CD8-positive, alpha-beta memory T cell (primary cell): Measurements from ENCODE around the gene ACOX1. TPM values are rescaled to one million over a fixed set of nuclear protein-coding genes. Genes with fewer than 3 reads are reported as not detected.

ENCODE experiments used
- CTCF ChIA-PET: fragments of 350-600 bp; sonication (Branson Sonifier 250); formaldehyde crosslinking; loops from one replicate; lab custom pipeline; 2021; ENCODE audit warnings: antibody characterized with exemption; lab: Charles Lee
- POLR2A ChIA-PET: fragments of 350-600 bp; sonication (Branson Sonifier 250); formaldehyde crosslinking; loops from one replicate; lab custom pipeline; 2021; ENCODE audit warnings: antibody characterized with exemption; lab: Charles Lee
- DNase-seq, 5 donors: peaks; one replicate each; pipeline versions ENCODE4 v3.0.0 to v3.0.0-alpha.2; 2020 to 2022; ENCODE audit warnings: mixed read lengths in 1 of 5
- H3K27ac ChIP-seq: one replicate; pipeline ENCODE4 v1.7.0; 2013; ENCODE audit warnings: low read depth, mild to moderate bottlenecking, low read length, moderate library complexity
- H3K27me3 ChIP-seq: 2 replicates; pipeline ENCODE4 v1.7.0; 2013; ENCODE audit warnings: low read length, mild to moderate bottlenecking; ENCODE audit not compliant: insufficient read depth, poor library complexity, severe bottlenecking
- H3K36me3 ChIP-seq: 2 replicates; pipeline ENCODE4 v1.7.0; 2013; ENCODE audit warnings: mild to moderate bottlenecking, low read length, moderate library complexity; ENCODE audit not compliant: insufficient read depth
- H3K4me1 ChIP-seq: 2 replicates; pipeline ENCODE4 v1.7.0; 2013; ENCODE audit warnings: mild to moderate bottlenecking, low read length, moderate library complexity; ENCODE audit not compliant: insufficient read depth
- H3K4me3 ChIP-seq: 2 replicates; pipeline ENCODE4 v1.7.0; 2013; ENCODE audit warnings: mild to moderate bottlenecking, low read length
- H3K9me3 ChIP-seq: 2 replicates; pipeline ENCODE4 v1.7.0; 2013; ENCODE audit warnings: mild to moderate bottlenecking, low read length
- H3K27ac Mint-ChIP-seq, 8 donors: one replicate each; pipeline ENCODE4 v1.8.0; 2020 to 2021; ENCODE audit warnings: mixed read lengths in 8 of 8, mild to moderate bottlenecking in 6 of 8, inconsistent platforms in 3 of 8, moderate library complexity in 3 of 8
- H3K27me3 Mint-ChIP-seq, 2 donors: one replicate each; pipeline ENCODE4 v1.8.0; 2020 to 2021; ENCODE audit warnings: mixed read lengths in 2 of 2, mild to moderate bottlenecking in 1 of 2, moderate library complexity in 1 of 2
- H3K36me3 Mint-ChIP-seq, 3 donors: one replicate each; pipeline ENCODE4 v1.8.0; 2020 to 2021; ENCODE audit warnings: mixed read lengths in 3 of 3, inconsistent platforms in 1 of 3, mild to moderate bottlenecking in 1 of 3
- H3K4me1 Mint-ChIP-seq, 3 donors: one replicate each; pipeline ENCODE4 v1.8.0; 2020 to 2021; ENCODE audit warnings: mixed read lengths in 3 of 3, inconsistent platforms in 1 of 3, mild to moderate bottlenecking in 1 of 3
- H3K4me3 Mint-ChIP-seq, 7 donors: one replicate each; pipeline ENCODE4 v1.8.0; 2020 to 2021; ENCODE audit warnings: mixed read lengths in 7 of 7, mild to moderate bottlenecking in 6 of 7, moderate library complexity in 4 of 7, inconsistent platforms in 2 of 7
- H3K9me3 Mint-ChIP-seq, 5 donors: one replicate each; pipeline ENCODE4 v1.8.0; 2020 to 2022; ENCODE audit warnings: mixed read lengths in 5 of 5, mild to moderate bottlenecking in 3 of 5, moderate library complexity in 2 of 5, inconsistent platforms in 1 of 5
- polyA plus RNA-seq: library from polyadenylated mRNA; unstranded; fragments of 300-500 nt; fragmentation: Illumina TruSeq; gene quantifications from one replicate; pipeline ENCODE4 v1.2.3, GENCODE V29; 2021
- total RNA-seq, 2 experiments: library from RNA; stranded (reverse); gene quantifications; one replicate each; pipeline ENCODE4 v1.2.3, GENCODE V29; 2021

ACOX1 gene
- total and polyA plus RNA-seq, 3 experiments from 2014 or later, result 15.8 to 36.1 (median 35.1) TPM

- peak overlapping the region in 1 of 8 donors; percentile 27 for H3K27ac Mint-ChIP-seq
- POLR2A ChIA-PET, result interaction anchor here (0.6 kb wide), 1 partner anchor 104 kb away, joined by 3 read pairs; no protein-coding TSS in a partner anchor
These were observed 63.7 kb downstream of the ACOX1 start for GRCh38 chr17:75915268-75915667.

GRCh38 chr17:75914643-75915267 is 64.2 kb downstream of the ACOX1 start:
- no peak overlapping the region for H3K27ac Mint-ChIP-seq

More at GRCh38 chr17:75915268-75915667, 63.7 kb downstream of the ACOX1 start:
- CTCF ChIA-PET, result no interaction called here
- H3K27ac ChIP-seq, result no peak overlapping the region
- H3K9me3 ChIP-seq, result no peaks in the 10 kb centered on the region
- Mint-ChIP-seq H3K4me3 (no peak overlapping the region), H3K27me3 (no peaks in the 10 kb centered on the region), H3K9me3 (no peaks in the 10 kb centered on the region), H3K4me1 (peaks cover 4 to 5% (median 4%) of the 10 kb centered on the region in 3 donors), H3K36me3 (peaks cover 0 to 33% (median 2%) of the 10 kb centered on the region in 3 donors)
- H3K27me3 ChIP-seq, result no peaks in the 10 kb centered on the region
- H3K4me3 ChIP-seq, result no peak overlapping the region
- DNase-seq, result no peak
- H3K4me1 ChIP-seq, result no peaks in the 10 kb centered on the region
- no peaks in the 10 kb centered on the region for H3K36me3 ChIP-seq

GRCh38 chr17:75913537-75914210 is 65.3 kb downstream of the ACOX1 start:
- Mint-ChIP-seq H3K27ac (no peak overlapping the region), H3K36me3 (peaks cover 0 to 29% (median 2%) of the 10 kb centered on the region in 3 donors), H3K4me3 (no peak overlapping the region), H3K27me3 (peaks cover 0 to 2% of the 10 kb centered on the region in 2 donors), H3K9me3 (no peaks in the 10 kb centered on the region), H3K4me1 (peaks cover 4 to 5% (median 4%) of the 10 kb centered on the region in 3 donors)
- ChIA-PET CTCF (no interaction called here), POLR2A (interaction anchor here (0.6 kb wide), 1 partner anchor 14 kb away, joined by 5 read pairs; no protein-coding TSS in a partner anchor)
- Histone ChIP-seq H3K36me3 (no peaks in the 10 kb centered on the region), H3K27ac (no peak overlapping the region), H3K27me3 (no peaks in the 10 kb centered on the region), H3K4me3 (no peak overlapping the region), H3K9me3 (no peaks in the 10 kb centered on the region), H3K4me1 (no peaks in the 10 kb centered on the region)
- no peak for DNase-seq

More at GRCh38 chr17:75914643-75915267, 64.2 kb downstream of the ACOX1 start:
- Mint-ChIP-seq H3K36me3 (peaks cover 0 to 32% (median 2%) of the 10 kb centered on the region in 3 donors), H3K27me3 (no peaks in the 10 kb centered on the region), H3K4me3 (no peak overlapping the region), H3K9me3 (no peaks in the 10 kb centered on the region), H3K4me1 (peaks cover 4 to 5% (median 4%) of the 10 kb centered on the region in 3 donors)
- Histone ChIP-seq H3K4me1 (no peaks in the 10 kb centered on the region), H3K27ac (no peak overlapping the region), H3K27me3 (no peaks in the 10 kb centered on the region), H3K36me3 (no peaks in the 10 kb centered on the region), H3K9me3 (no peaks in the 10 kb centered on the region), H3K4me3 (no peak overlapping the region)
- CTCF ChIA-PET, result no interaction called here
- DNase-seq, result no peak
- POLR2A ChIA-PET, result no interaction called here

GRCh38 chr17:75910699-75911098 is 68.3 kb downstream of the ACOX1 start:
- Histone ChIP-seq H3K27me3 (no peaks in the 10 kb centered on the region), H3K4me1 (peaks cover 5% of the 10 kb centered on the region), H3K27ac (no peak overlapping the region), H3K36me3 (no peaks in the 10 kb centered on the region), H3K9me3 (no peaks in the 10 kb centered on the region), H3K4me3 (no peak overlapping the region)
- Mint-ChIP-seq H3K9me3 (no peaks in the 10 kb centered on the region), H3K4me1 (peaks cover 0 to 7% (median 0%) of the 10 kb centered on the region in 3 donors), H3K27ac (peak overlapping the region in 1 of 8 donors; percentile 46), H3K36me3 (peaks cover 0 to 25% (median 0%) of the 10 kb centered on the region in 3 donors), H3K27me3 (peaks cover 0 to 2% of the 10 kb centered on the region in 2 donors), H3K4me3 (no peak overlapping the region)
- DNase-seq, result no peak
- ChIA-PET POLR2A (no interaction called here), CTCF (interaction anchor here (0.8 to 1.9 kb wide), 4 partner anchors 15 to 100 kb away, joined by 3 to 5 read pairs (median 5); no protein-coding TSS in a partner anchor)

- Histone ChIP-seq H3K4me3 (no peak overlapping the region), H3K4me1 (peaks cover 6% of the 10 kb centered on the region), H3K27ac (no peak overlapping the region), H3K9me3 (no peaks in the 10 kb centered on the region), H3K36me3 (no peaks in the 10 kb centered on the region), H3K27me3 (no peaks in the 10 kb centered on the region)
- DNase-seq, result no peak
- POLR2A ChIA-PET, result no interaction called here
- H3K36me3 Mint-ChIP-seq, result peaks cover 0 to 22% (median 0%) of the 10 kb centered on the region in 3 donors
- H3K4me3 Mint-ChIP-seq, result no peak overlapping the region
- peak overlapping the region in 1 of 8 donors; percentile 41 for H3K27ac Mint-ChIP-seq
- no peaks in the 10 kb centered on the region for H3K9me3 Mint-ChIP-seq
- CTCF ChIA-PET, result interaction anchor here (1.9 to 2.4 kb wide), 2 partner anchors 95 to 98 kb away, joined by 5 read pairs; no protein-coding TSS in a partner anchor
- peaks cover 0 to 10% (median 0%) of the 10 kb centered on the region in 3 donors for H3K4me1 Mint-ChIP-seq
- peaks cover 0 to 2% of the 10 kb centered on the region in 2 donors for H3K27me3 Mint-ChIP-seq
These were observed 69.1 kb downstream of the ACOX1 start for GRCh38 chr17:75909812-75910274.

- Histone ChIP-seq H3K36me3 (no peaks in the 10 kb centered on the region), H3K9me3 (no peaks in the 10 kb centered on the region), H3K27ac (no peak overlapping the region), H3K27me3 (no peaks in the 10 kb centered on the region), H3K4me3 (no peak overlapping the region), H3K4me1 (peaks cover 7% of the 10 kb centered on the region)
- Mint-ChIP-seq H3K36me3 (peaks cover 0 to 18% (median 0%) of the 10 kb centered on the region in 3 donors), H3K4me1 (peaks cover 0 to 10% (median under 1%) of the 10 kb centered on the region in 3 donors), H3K27me3 (peaks cover 0 to 2% of the 10 kb centered on the region in 2 donors), H3K9me3 (no peaks in the 10 kb centered on the region), H3K27ac (peak overlapping the region in 4 of 8 donors; percentile 31 to 60 (median 46)), H3K4me3 (no peak overlapping the region)
- POLR2A ChIA-PET, result no interaction called here
- no peak for DNase-seq
- CTCF ChIA-PET, result interaction anchor here (0.6 to 2.4 kb wide), 4 partner anchors 45 to 98 kb away, joined by 3 to 5 read pairs (median 4); no protein-coding TSS in a partner anchor
These were observed 69.7 kb downstream of the ACOX1 start for GRCh38 chr17:75909051-75909811.

GRCh38 chr17:75908201-75908600 is 70.8 kb downstream of the ACOX1 start:
- peak overlapping the region in 1 of 8 donors; percentile 57 for H3K27ac Mint-ChIP-seq
- CTCF ChIA-PET, result interaction anchor here (0.6 to 2.4 kb wide), 3 partner anchors 46 to 97 kb away, joined by 3 to 5 read pairs (median 4); no protein-coding TSS in a partner anchor

More at GRCh38 chr17:75908201-75908600, 70.8 kb downstream of the ACOX1 start:
- POLR2A ChIA-PET, result no interaction called here
- no peaks in the 10 kb centered on the region for H3K9me3 Mint-ChIP-seq
- Histone ChIP-seq H3K36me3 (no peaks in the 10 kb centered on the region), H3K4me3 (no peak overlapping the region), H3K27me3 (no peaks in the 10 kb centered on the region), H3K4me1 (peaks cover 13% of the 10 kb centered on the region), H3K27ac (no peak overlapping the region), H3K9me3 (no peaks in the 10 kb centered on the region)
- H3K4me1 Mint-ChIP-seq, result peaks cover 3 to 14% (median 5%) of the 10 kb centered on the region in 3 donors
- no peak for DNase-seq
- peaks cover 0 to 16% (median 0%) of the 10 kb centered on the region in 3 donors for H3K36me3 Mint-ChIP-seq
- no peak overlapping the region for H3K4me3 Mint-ChIP-seq
- peaks cover 0 to 2% of the 10 kb centered on the region in 2 donors for H3K27me3 Mint-ChIP-seq
